Measurements from ENCODE around the gene SAP30BP. TPM values are rescaled to one million over a fixed set of nuclear protein-coding genes. Genes with fewer than 3 reads are reported as not detected.
"Not testable (repeated sequence)": the region's sequence is repeated elsewhere in the genome, so short reads cannot be mapped to it uniquely, and the experiment has no call there.

The SAP30BP gene
- polyA plus RNA-seq, 1 donor (not counting 4 experiments of a cell fraction or from before 2014, with no cell fraction given) = 99.0 TPM

- H3K9me3 ChIP-seq (ENCODE audit: control insufficient read depth, low read depth, low read length) = no peaks in the 10 kb centered on the region
- H3K79me2 ChIP-seq (ENCODE audit: control insufficient read depth, insufficient read depth, low read length) = no peaks in the 10 kb centered on the region
- H3K27me3 ChIP-seq (ENCODE audit: control insufficient read depth, extremely low read depth, insufficient read depth, low read length) = no peaks in the 10 kb centered on the region
- peaks cover 3% of the 10 kb centered on the region for H4K20me1 ChIP-seq (ENCODE audit: control insufficient read depth, extremely low read depth, insufficient read depth, low read length)
- peaks cover 28% of the 10 kb centered on the region for H3K4me1 ChIP-seq (ENCODE audit: control insufficient read depth, extremely low read depth, insufficient read depth, low read length)
- peaks cover 0 to 18% of the 10 kb centered on the region in 2 experiments for H3K36me3 ChIP-seq (ENCODE audit: control insufficient read depth in 2 of 2, extremely low read depth in 1 of 2, insufficient read depth in 2 of 2, low read length in 2 of 2)
- no peak for DNase-seq (ENCODE audit: low read depth, low spot score)
- H3K9me1 ChIP-seq (ENCODE audit: control insufficient read depth, extremely low read depth, insufficient read depth, low read length) = no peaks in the 10 kb centered on the region
- FAIRE-seq = no peak
- H2AFZ ChIP-seq (ENCODE audit: control insufficient read depth, low read length) = no peak overlapping the region
- no peak overlapping the region for H3K4me3 ChIP-seq (ENCODE audit: control insufficient read depth in 2 of 3, extremely low read depth in 1 of 3, insufficient read depth in 2 of 3, low read depth in 1 of 3, low read length in 3 of 3)
- no peak overlapping the region for H3K27ac ChIP-seq (ENCODE audit: control insufficient read depth, insufficient read depth, low read length)
- TF ChIP-seq CTCF (optimal IDR thresholded peaks at IDR 0.05 in 1 of 3, IDR thresholded peaks at IDR 0.05 in 1 of 3, conservative IDR thresholded peaks at IDR 0.05 in 1 of 3; ENCODE audit: extremely low read depth in 1 of 3, insufficient read depth in 2 of 3, low read length in 3 of 3) (no peak), EZH2 (IDR thresholded peaks at IDR 0.05; ENCODE audit: low read length) (no peak)
- H3K4me2 ChIP-seq (ENCODE audit: control insufficient read depth, extremely low read depth, insufficient read depth, low read depth, low read length) = no peak overlapping the region
- dilution Hi-C loops (cut with MboI; ENCODE audit: extremely low pct_ligation_motif_present, low sequenced_read_pairs) = no loop called here
- H3K9ac ChIP-seq (ENCODE audit: control insufficient read depth, extremely low read depth, insufficient read depth, low read length) = no peak overlapping the region
Observed at GRCh38 chr17:75637551-75637950, 29.6 kb upstream of the SAP30BP start.

GRCh38 chr17:75638039-75638438, 29.1 kb upstream of the SAP30BP start:
- dilution Hi-C loops (cut with MboI; ENCODE audit: extremely low pct_ligation_motif_present, low sequenced_read_pairs); H3K9ac ChIP-seq (ENCODE audit: control insufficient read depth, extremely low read depth, insufficient read depth, low read length); H3K9me3 ChIP-seq (ENCODE audit: control insufficient read depth, low read depth, low read length); H3K4me2 ChIP-seq (ENCODE audit: control insufficient read depth, extremely low read depth, insufficient read depth, low read depth, low read length); H3K4me3 ChIP-seq (ENCODE audit: control insufficient read depth in 2 of 3, extremely low read depth in 1 of 3, insufficient read depth in 2 of 3, low read depth in 1 of 3, low read length in 3 of 3); H3K79me2 ChIP-seq (ENCODE audit: control insufficient read depth, insufficient read depth, low read length); FAIRE-seq; H4K20me1 ChIP-seq (ENCODE audit: control insufficient read depth, extremely low read depth, insufficient read depth, low read length); H2AFZ ChIP-seq (ENCODE audit: control insufficient read depth, low read length); DNase-seq (ENCODE audit: low read depth, low spot score); H3K27me3 ChIP-seq (ENCODE audit: control insufficient read depth, extremely low read depth, insufficient read depth, low read length); H3K9me1 ChIP-seq (ENCODE audit: control insufficient read depth, extremely low read depth, insufficient read depth, low read length); H3K27ac ChIP-seq (ENCODE audit: control insufficient read depth, insufficient read depth, low read length): not testable (repeated sequence)
- Histone ChIP-seq H3K36me3 (ENCODE audit: control insufficient read depth in 2 of 2, extremely low read depth in 1 of 2, insufficient read depth in 2 of 2, low read length in 2 of 2) (peaks cover 0 to 18% of the 10 kb centered on the region in 2 experiments), H3K4me1 (ENCODE audit: control insufficient read depth, extremely low read depth, insufficient read depth, low read length) (peaks cover 31% of the 10 kb centered on the region)

- FAIRE-seq (no peak), DNase-seq (ENCODE audit: low read depth, low spot score) (no peak)
- Histone ChIP-seq H3K9me3 (ENCODE audit: control insufficient read depth, low read depth, low read length) (no peaks in the 10 kb centered on the region), H4K20me1 (ENCODE audit: control insufficient read depth, extremely low read depth, insufficient read depth, low read length) (no peaks in the 10 kb centered on the region), H3K27me3 (ENCODE audit: control insufficient read depth, extremely low read depth, insufficient read depth, low read length) (no peaks in the 10 kb centered on the region), H3K9me1 (ENCODE audit: control insufficient read depth, extremely low read depth, insufficient read depth, low read length) (no peaks in the 10 kb centered on the region), H2AFZ (ENCODE audit: control insufficient read depth, low read length) (no peak overlapping the region), H3K9ac (ENCODE audit: control insufficient read depth, extremely low read depth, insufficient read depth, low read length) (no peak overlapping the region), H3K4me3 (ENCODE audit: control insufficient read depth in 2 of 3, extremely low read depth in 1 of 3, insufficient read depth in 2 of 3, low read depth in 1 of 3, low read length in 3 of 3) (no peak overlapping the region), H3K79me2 (ENCODE audit: control insufficient read depth, insufficient read depth, low read length) (no peaks in the 10 kb centered on the region), H3K4me1 (ENCODE audit: control insufficient read depth, extremely low read depth, insufficient read depth, low read length) (peaks cover 29% of the 10 kb centered on the region), H3K4me2 (ENCODE audit: control insufficient read depth, extremely low read depth, insufficient read depth, low read depth, low read length) (no peak overlapping the region), H3K27ac (ENCODE audit: control insufficient read depth, insufficient read depth, low read length) (no peak overlapping the region), H3K36me3 (ENCODE audit: control insufficient read depth in 2 of 2, extremely low read depth in 1 of 2, insufficient read depth in 2 of 2, low read length in 2 of 2) (peaks cover 0 to 18% of the 10 kb centered on the region in 2 experiments)
- dilution Hi-C loops (cut with MboI; ENCODE audit: extremely low pct_ligation_motif_present, low sequenced_read_pairs) = no loop called here
- TF ChIP-seq EZH2 (IDR thresholded peaks at IDR 0.05; ENCODE audit: low read length) (no peak), CTCF (optimal IDR thresholded peaks at IDR 0.05 in 1 of 3, IDR thresholded peaks at IDR 0.05 in 1 of 3, conservative IDR thresholded peaks at IDR 0.05 in 1 of 3; ENCODE audit: extremely low read depth in 1 of 3, insufficient read depth in 2 of 3, low read length in 3 of 3) (no peak)
Observed at GRCh38 chr17:75638893-75639292, 28.2 kb upstream of the SAP30BP start.

Measured in keratinocyte (primary cell).